H1 (cell line): ENCODE measurements around the gene IFT122. TPM values are rescaled to one million over a fixed set of nuclear protein-coding genes. Genes with fewer than 3 reads are reported as not detected.

Source experiments
- CTCF ChIP-seq, 3 experiments: IDR thresholded peaks; 1 replicate in 2 of 3; 2 replicates in 1 of 3; pipeline versions ENCODE4 v1.5.1 to v1.6.1; 2011; ENCODE audit warnings: low read length in 3 of 3, mild to moderate bottlenecking in 3 of 3, inconsistent platforms in 2 of 3, low read depth in 1 of 3, moderate library complexity in 1 of 3; ENCODE audit not compliant: insufficient read depth in 1 of 3; ENCODE audit errors: control extremely low read depth in 1 of 3
- EP300 ChIP-seq, 2 experiments: IDR thresholded peaks; 1 replicate in 1 of 2; 2 replicates in 1 of 2; pipeline ENCODE4 v1.6.1; 2011 to 2012; ENCODE audit warnings: low read depth in 2 of 2, low read length in 2 of 2, mild to moderate bottlenecking in 2 of 2, borderline replicate concordance in 1 of 2, inconsistent platforms in 1 of 2, moderate library complexity in 1 of 2
- EZH2 ChIP-seq: fragments of 200-600 bp; sonication (generic); IDR thresholded peaks from 2 replicates; pipeline ENCODE4 v1.7.1; 2012; ENCODE audit warnings: low read depth, mild to moderate bottlenecking, moderate library complexity, low read length, inconsistent platforms; ENCODE audit not compliant: severe bottlenecking
- NANOG ChIP-seq: IDR thresholded peaks from 2 replicates; pipeline ENCODE4 v1.6.1; 2011; ENCODE audit warnings: low read length, low read depth, mild to moderate bottlenecking, inconsistent platforms; ENCODE audit not compliant: insufficient read depth, poor library complexity, severe bottlenecking
- polyA plus RNA-seq, 7 experiments: library from polyadenylated mRNA; depleted of rRNA in 3 of 7; stranded (reverse) in 5 of 7; unstranded in 2 of 7; fragments of >200 nt in 5 of 7; fragments of 200-250 nt in 2 of 7; gene quantifications; 1 replicate in 5 of 7; 2 replicates in 1 of 7; 4 replicates in 1 of 7; pipeline versions ENCODE4 v1.2.1 to v1.2.3, GENCODE V29; 2011 to 2013; ENCODE audit warnings: missing spikeins in 2 of 7, mixed read lengths in 2 of 7
- total RNA-seq: library from RNA; stranded (reverse); fragmentation: NEBNext Ultra II Directional; extraction: Animal tissue kit (Norgen Biotek cat#: 25700); gene quantifications from 2 replicates; pipeline ENCODE4 v1.2.1, GENCODE V29; 2021

Gene IFT122
- total and polyA plus RNA-seq, 2 of the 8 experiments (the other 6 are each of a cell fraction or from before 2014, with no cell fraction given) = 23.7 to 25.1 TPM

- TF ChIP-seq CTCF (IDR thresholded peaks at IDR 0.05; ENCODE audit: control extremely low read depth in 1 of 3, insufficient read depth in 1 of 3, low read depth in 1 of 3, low read length in 3 of 3) (no peak), EZH2 (no peak), NANOG (no peak), EP300 (IDR thresholded peaks at IDR 0.05; ENCODE audit: borderline replicate concordance in 1 of 2, low read depth in 2 of 2, low read length in 2 of 2) (no peak)
These were observed 90.8 kb downstream of the IFT122 start (continued) for GRCh38 chr3:129530821-129531220.
